Activated CD8-positive, alpha-beta memory T cell treated with anti-CD3 and anti-CD28 coated beads, Interleukin-2, amount 50 U/mL, for 48 hours (primary cell): ENCODE results near the gene CCL13.
"Not testable (repeated sequence)": the region's sequence is repeated elsewhere in the genome, so short reads cannot be mapped to it uniquely, and the experiment has no call there.

Source experiments
- DNase-seq: peaks from one replicate; pipeline ENCODE4 v3.0.0-alpha.2; 2020

Gene CCL13

DNA sequence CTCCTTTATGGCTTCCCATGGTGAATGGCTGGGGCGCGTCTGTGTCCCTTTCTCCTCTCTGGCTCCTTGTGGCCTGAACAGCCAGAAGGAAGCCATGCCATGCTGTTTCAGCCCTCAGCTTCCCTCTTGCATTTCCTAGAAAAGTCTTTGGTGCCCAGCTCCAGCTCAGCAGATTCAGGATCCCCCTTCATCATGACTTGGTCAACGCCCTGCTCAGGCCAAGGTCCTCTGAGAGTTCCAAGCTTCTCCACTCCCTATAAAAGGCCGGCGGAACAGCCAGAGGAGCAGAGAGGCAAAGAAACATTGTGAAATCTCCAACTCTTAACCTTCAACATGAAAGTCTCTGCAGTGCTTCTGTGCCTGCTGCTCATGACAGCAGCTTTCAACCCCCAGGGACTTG is at the start of gene CCL13:
TSS of gene CCL13 (plus strand) at position 287 of the 400 bp plus-strand sequence. CDS start at position 334, 47 bp downstream.
- DNase-seq = no peak

DNA sequence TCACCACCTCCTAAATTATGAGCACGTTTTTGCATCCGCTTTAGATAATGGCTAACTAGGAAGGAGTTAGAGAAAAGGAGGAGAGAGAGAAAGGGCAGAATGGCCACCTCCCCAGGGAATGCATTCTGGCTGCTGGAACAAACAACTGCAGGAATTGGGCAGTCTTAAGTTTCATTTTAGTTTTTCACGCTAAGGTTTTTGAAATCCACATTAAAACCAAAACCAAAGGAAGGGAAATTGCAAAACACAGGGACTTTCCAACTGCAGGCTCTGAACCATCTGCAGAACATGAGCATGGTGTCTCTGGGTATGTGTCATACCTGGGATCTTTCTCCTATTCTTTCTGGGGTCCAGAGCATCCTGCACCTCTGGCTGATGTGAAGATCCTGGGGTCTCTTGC is 49.2 kb upstream of the CCL13 start:
- DNase-seq = no peak

DNA sequence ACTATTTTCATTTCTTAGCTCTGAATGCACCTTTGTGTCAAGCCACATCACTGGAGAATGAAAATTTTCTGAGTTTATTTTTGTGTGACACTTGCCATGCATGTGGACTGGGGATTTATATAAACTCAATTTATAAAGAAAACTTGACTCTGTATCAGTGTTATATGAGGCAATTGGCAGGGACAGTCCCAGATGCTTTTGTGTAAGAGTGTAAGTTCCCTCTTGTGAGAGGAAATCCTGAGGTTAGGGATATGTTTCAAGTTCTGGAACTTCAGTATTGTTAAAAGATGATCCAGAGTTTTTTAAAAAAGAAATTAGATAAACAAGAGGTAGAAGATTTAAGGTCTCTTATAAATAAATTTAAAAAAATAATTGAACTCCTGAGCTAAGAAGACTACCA is 47.9 kb upstream of the CCL13 start:
- DNase-seq = no peak

DNA sequence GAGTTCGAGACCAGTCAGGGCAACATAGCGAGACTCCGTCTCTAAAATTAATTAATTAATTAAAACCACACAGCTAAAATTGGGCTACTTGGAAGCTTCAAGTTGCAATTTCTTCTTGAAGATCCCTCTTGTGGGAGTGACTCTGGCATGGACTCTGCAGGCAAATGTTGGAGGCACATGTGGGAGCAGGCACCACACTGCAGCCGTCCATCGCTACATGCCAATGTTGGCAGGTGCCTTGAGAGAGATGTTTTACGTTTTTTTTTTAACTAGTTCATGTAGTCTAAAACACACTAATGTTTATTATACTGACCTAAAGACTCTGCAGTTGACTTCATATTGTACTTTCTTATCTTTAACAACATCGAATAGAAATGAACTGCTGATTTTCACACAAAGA is 45.0 kb upstream of the CCL13 start:
- no peak for DNase-seq

DNA sequence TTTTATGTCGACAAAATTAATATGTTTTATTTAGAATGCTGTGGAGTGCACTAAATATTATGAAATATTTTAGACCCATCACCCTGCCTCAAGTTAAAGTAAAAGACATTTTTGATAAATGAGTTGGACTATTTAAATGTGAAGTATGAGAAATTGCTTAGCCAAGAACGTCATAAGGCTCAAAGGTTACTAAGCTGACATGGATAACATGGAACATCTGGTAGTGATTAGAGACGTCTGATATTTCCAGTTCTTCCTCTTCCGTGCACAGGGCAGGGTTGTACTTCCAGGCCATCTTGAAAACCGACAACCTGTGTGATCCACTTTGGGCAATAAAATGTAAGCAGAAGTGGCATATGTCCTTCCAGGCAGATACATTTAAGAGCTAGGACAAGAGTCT is 44.2 kb upstream of the CCL13 start:
- no peak for DNase-seq

DNA sequence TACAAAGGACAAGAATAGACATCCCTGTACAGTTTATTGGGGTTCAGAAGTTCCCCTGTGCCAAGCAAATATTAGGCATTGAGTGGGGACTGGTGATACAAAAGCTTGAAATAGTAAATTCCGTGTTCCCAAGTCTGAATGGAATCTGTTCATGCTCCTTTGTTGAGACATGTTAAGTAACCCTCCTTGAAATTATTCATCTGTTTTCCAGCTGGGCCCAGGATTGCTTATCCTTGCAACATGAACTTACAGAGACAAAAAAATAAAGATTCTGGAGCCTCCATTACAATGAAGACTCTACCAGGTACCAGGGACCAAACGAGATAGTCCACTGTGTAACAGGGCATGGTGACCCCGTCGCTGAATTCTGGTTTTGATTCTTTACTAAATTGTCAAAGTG is 43.1 kb upstream of the CCL13 start:
- no peak for DNase-seq

DNA sequence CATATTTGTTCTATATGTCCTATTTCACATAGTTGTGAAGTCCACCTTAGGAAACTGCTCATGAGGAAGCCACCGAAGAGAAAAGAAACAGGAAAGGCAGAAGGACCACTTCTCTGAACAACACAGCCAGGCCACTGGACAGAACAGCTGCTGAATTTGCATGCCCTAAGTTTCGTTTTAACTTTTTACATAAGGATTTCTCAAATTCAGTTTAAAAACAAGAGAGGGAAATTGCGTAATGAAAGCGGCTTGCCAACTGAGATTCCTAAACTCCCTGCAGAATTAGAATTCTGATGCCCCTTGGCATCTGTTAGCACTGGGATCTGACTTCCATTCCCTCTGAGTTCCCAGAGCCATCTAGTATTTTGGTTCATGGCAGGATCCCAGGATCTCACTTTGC is 42.0 kb upstream of the CCL13 start:
- DNase-seq = no peak

DNA sequence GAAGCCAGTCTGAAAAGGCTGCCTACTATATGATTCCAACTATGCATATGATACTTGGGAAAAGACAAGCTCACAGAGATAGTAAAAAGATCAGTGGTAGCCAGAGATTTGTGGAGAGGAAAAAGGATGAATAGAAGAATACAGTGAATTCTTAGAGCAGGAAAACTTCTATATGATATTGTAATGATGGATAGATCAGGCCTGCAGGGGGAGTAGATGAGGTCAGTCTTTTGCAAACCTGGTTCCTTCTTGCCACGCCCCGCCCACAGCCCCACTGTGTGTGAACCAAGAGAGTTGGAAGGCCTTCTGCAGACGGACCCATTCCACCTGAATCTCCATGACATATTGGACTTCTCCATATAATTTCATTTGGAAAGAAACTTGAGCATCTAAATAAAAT is 37.8 kb upstream of the CCL13 start:
- DNase-seq = no peak

DNA sequence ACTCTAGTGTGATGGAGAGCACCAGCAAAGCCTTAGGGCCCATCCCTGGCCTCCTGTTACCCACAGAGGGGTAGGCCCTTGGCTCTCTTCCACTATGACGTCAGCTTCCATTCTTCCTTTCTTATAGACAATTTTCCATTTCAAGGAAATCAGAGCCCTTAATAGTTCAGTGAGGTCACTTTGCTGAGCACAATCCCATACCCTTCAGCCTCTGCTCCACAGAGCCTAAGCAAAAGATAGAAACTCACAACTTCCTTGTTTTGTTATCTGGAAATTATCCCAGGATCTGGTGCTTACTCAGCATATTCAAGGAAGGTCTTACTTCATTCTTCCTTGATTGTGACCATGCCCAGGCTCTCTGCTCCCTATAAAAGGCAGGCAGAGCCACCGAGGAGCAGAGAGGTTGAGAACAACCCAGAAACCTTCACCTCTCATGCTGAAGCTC is 37.2 kb upstream of the CCL13 start, which contains the start of gene CCL8:
TSS of gene CCL8 (plus strand) at position 397 of the 445 bp plus-strand sequence. CDS start 67 bp downstream, outside the sequence.
- no peak for DNase-seq

DNA sequence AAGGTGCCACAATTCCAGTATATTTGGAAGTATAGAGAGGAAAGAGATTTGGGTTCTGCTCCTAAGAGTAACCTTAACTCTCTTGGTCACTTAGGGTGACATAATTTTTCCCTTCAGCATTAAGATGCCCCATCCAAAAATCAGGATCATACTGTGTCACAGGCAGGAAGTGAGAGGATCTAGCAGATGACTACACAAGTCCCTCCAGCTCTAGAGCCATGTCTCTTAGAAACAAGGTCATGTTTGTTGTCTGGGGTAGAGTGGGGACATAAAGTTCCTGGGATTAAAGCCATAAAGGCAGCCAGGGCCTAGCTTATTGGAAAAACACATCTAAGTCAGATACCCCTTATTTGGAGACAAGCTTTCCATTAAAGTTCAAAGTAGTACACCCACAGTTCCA is 34.3 kb upstream of the CCL13 start:
- no peak for DNase-seq

DNA sequence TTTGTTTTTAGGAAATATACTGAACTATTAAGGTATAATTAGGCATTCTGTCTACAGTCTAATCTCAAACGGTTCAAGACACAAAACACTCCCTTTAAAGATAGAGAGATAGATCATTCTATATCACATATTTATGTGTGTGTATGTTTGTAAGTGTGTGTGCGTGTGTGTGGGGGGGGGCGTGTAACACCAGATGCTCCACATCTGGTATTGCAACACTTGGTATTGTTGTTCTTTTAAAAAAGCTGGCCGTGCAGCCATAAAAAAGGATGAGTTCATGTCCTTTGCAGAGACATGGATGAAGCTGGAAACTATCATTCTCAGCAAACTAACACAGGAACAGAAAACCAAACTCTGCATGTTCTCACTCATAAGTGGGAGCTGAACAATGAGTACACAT is 28.7 kb upstream of the CCL13 start:
- not testable (repeated sequence) for DNase-seq

DNA sequence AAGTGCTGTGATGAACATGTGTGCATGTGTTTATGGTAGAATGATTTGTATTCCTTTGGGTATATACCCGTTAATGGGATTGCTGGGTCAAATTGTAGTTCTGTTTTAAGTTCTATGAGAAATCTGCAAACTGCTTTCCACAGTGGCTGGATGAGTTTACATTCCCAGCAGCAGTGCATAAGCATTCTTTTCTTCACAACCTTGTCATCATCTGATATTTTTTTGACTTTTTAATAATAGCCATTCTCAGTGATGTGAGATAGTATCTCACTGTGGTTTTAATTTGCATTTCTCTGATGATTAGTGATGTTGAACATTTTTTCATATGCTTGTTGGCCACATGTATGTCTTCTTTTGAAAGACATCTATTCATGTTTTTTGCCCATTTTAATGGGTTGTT is 18.6 kb upstream of the CCL13 start:
- DNase-seq = no peak

DNA sequence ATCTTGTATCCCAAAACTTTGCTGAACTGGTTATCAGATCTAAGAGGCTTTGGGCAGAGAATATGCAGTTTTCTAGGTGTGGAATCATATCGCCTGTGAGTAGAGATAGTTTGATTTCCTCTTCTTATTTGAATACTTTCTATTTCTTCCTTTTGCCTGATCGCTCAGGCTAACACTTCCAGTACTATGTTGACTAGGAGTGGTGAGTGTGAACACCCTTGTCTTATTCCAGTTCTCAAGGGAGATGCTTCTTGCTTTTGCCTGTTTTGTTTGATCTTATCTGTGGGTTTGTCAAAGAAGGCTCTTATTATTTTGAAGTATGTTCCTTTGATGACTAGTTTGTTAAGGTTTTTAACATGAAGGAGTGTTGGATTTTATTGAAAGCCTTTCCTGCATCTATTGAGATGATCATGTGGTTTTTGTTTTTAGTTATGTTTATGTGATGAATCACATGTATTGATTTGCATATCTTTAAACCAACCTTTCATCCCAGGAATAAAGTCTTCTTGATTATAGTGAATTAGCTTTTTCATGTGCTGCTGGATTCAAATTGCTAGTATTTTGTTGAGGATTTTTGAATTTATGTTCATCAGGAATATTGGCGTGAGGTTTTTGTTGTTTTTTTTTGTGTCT is 17.0 kb upstream of the CCL13 start:
- no peak for DNase-seq

DNA sequence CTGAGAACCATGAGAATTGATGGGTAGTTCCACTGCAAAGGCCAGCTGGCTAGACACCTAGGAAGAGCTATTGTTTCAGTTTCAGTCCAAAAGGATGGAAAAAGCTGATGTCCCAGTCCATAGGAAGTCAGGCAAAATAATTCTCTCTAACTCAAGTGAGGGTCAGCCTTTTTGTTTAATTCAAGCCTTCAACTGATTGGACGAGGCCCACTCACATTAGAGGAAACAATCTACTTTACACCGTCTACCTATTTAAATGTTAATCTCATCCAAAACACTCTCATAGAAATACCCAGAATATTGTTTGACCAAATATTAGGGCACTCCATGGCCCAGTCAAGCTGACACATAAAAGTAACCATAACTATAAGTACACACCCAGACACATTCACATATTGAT is 14.4 kb upstream of the CCL13 start:
- no peak for DNase-seq

DNA sequence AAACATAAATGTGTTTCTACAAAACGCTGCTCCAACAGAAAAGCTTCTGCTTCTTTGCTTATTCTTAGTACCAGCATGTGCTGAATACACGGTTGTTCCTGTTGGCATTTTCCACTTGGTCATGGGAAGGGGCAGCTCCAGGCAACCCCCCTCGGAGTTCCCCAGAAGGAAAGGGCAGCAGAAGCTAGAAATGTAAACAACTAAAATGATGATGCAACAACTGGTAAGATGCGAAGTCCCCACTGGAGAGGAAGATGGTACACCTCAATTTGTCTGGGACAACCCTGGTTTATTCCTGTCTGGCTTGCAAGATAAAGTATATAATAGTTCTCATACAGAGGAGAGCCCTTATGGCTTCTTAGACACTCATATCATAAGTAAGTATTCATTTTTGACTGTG is 9.2 kb upstream of the CCL13 start:
- DNase-seq = no peak

DNA sequence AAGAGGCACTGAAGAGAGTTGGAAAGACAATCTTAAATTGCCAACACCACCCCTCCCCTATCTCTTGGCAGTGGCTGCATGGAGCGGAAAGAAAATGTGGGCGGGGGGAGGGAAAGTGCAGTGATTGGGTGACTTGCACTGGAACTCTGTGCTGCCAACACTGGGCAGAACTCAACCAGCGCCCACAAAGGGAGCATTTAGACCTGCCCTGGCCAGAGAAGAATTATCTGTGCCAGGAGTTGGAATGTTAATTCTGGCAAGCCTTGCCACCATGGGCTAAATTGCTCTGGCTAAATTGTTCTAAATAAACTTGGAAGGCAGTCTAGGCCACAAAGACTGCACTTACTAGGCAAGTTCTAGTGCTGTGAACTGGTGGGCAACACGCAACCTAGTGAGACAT is 6.5 kb upstream of the CCL13 start:
- DNase-seq = no peak

DNA sequence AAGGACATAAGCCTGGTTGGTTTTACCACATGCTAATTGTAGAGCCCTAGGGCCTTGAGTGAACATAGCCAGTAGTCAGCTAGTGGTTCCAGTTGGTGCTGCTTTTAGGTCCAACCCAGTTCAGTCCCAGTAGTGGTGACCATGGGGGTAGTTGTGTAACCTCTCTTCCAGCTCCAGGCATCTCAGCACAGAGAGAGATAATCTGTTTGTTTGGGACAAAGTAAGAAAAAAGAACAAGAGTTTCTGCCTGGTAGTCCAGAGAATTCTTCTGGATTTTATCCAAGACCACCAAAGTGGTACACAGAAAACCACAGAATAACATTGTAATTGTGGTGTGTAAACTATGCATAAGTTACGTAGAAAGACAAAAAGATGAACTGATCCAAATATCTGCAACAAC is 5.2 kb upstream of the CCL13 start:
- no peak for DNase-seq

DNA sequence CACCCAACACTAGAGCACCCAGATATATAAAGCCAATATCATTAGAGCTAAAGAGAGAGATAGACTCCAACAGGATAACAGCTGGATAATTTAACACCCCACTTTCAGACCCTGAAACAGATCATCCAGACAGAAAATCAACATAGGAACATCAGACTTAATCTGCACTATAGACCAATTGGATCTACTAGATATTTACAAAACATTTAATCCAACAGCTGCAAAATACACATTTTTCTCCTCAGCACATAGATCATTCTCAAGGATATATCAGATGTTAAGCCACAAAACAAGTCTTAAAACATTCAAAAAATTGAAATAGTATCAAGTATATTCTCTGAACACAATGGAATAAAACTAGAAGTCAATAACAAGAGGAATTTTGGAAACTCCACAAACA is 4.1 kb upstream of the CCL13 start:
- DNase-seq = no peak

DNA sequence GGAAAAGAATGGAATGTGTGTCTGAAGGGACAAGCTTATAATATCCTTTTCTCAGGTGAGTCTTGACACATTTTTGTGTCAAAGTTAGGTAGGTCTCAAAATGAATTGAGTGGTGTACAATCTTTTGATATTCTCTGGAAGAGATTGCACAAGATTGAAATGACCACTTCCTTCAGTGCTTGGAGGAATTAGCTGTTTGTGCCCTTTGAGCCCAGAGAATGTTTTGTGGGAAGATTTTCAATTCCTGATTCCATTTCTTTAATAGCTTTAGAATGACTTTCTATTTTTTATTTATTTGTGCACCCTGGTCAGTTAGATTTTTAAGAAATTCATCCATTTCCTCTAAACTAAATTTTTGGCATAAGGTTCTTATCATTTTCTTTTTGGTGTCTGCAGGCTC is 1.6 kb upstream of the CCL13 start:
- no peak for DNase-seq

DNA sequence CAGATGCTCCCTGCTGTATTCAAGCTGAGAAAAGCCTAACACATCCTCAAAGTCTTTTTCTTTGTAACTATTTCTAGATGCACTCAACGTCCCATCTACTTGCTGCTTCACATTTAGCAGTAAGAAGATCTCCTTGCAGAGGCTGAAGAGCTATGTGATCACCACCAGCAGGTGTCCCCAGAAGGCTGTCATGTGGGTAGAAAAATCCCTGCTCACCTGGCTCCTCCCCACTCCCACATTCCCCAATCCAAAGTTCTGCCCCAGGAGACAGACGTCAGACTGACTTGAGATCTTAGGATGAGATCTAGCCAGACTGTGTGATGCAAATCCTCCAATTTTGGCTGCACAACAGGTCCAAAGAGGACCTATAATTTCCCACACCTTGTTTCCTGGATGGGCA is 1.1 kb downstream of the CCL13 start:
- DNase-seq = no peak

DNA sequence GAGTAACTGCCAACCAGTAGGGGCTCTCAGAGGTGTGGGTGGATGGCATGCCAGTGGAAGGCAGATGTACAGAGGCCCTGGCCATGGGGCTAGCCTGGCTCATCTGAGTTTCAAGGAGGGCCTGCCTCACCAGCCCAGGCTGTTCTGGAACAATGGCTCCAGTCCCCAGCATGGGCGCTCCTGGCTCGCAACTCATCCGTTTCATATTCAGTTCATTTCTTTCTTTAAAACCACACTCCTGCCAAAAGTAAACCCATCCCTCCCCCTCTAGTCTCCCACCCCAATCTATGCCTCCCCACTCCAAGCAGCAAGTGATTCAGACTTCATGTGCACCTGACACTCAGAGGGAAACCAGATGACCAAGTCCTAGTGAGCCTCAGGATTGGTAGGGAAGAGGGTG is 2.4 kb downstream of the CCL13 start:
- DNase-seq = no peak

DNA sequence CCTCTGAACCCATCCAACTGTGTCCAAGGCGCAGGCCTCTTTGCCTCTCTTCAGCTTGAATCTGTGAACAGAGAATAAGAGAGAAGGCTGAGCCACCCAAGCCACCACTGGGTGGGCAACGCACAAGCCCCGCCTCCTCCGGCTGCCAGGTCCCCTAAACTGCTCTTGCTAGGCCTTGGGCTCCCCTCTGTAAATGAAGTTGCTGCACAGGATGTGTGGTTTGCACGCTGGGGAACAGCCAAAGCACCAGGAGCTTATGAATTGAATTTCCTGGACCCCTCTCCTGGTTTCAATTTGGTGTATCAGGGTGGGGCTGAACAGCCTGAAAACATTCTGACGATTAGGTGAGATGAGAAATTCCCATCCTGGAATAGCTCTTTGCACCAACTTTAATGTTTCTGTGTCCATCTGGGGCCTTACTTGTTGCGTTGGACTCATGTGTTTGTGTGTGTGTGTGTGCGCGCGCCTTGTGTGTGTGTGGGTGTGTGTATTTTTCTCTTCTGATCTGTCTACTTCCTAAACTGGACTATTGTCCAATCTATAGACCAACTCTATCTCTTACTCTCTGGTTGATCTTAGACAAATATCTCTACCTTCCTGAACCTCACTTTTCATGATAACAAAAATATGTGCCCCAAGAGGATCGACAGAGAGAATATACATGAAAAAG is 4.5 kb downstream of the CCL13 start:
- DNase-seq = no peak

DNA sequence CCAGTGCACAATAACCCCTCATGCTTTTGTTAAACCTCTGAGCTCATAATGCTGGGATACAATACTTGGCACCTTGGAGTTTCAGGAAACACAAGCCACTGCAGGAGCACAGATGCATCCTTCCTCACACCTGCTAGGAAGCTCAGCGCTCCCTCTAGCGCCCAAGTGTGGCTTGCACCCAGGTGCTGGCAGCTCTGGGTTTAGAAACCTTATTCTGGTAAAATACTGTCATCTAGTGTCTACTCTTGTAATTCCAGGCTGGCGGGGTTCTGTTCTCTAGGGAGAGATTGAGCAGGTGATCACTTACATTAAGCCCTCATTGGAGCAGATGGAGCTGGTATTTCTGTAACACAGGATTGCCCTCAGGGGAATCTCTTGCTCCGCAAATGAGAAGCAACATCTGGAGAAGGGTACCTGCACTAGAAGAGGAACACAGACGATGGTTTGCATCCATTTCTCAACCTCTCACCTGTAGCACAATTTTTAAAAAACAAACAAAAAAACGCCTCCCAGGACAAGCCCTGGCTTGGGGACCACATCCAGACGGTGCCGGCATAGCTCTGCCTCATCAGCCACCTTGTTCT is 5.3 kb downstream of the CCL13 start:
- DNase-seq = peak; percentile 83

DNA sequence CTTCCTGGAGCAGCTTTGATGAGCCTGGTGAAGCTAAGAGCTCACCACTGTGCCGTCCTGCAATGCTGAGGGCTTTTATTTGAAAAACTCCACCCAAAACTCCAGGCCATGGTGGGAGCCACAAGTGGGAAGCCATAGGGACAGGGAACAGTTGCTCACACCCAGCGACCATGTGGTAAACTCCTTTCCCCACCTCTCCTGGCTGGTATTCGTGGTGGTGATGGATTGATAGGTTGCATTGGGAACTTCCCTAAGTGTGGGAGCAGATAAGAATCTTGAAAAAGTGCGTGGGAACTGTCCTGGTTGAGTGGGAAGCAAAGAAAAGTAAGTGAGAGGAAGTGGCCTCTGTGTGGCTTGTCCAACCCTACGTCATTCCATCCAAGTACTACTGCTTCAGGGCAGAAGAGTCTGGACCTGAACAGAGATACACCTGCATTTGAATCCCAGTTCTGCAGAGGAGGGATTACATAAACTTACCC is 6.9 kb downstream of the CCL13 start, which contains the start of gene CCL1:
TSS of gene CCL1 (minus strand) at position 51 of the 479 bp plus-strand sequence. CDS start 72 bp downstream, outside the sequence.
- no peak for DNase-seq
